SK-N-MC (cell line): ENCODE results near the gene GLI3.

ENCODE experiments used
- EZH2 ChIP-seq: fragments of 200-600 bp; sonication (generic); IDR thresholded peaks from one replicate; pipeline ENCODE4 v1.6.1; 2017; ENCODE audit warnings: antibody characterized with exemption
- FOXP2 ChIP-seq: optimal IDR thresholded peaks from 2 replicates; pipeline ENCODE3; 2011; ENCODE audit warnings: mild to moderate bottlenecking, moderate library complexity; ENCODE audit not compliant: insufficient read depth; ENCODE audit errors: extremely low read length, control extremely low read depth
- POLR2AphosphoS5 ChIP-seq: IDR thresholded peaks from 2 replicates; pipeline ENCODE4 v1.6.1; 2012; ENCODE audit warnings: mild to moderate bottlenecking, low read depth, low read length, borderline replicate concordance

- TF ChIP-seq POLR2AphosphoS5 (no peak), EZH2 (no peak), FOXP2 (no peak)
Measured at GRCh38 chr7:41976411-41976810, 260.6 kb downstream of the GLI3 start.
